HPDE6-E6E7 (cell line): ENCODE measurements around the gene COBLL1.

Experiments used
- DNase-seq: peaks from one replicate; pipeline ENCODE4 v3.0.0; 2011; ENCODE audit warnings: missing footprints; ENCODE audit errors: extremely low spot score

COBLL1 gene

DNA sequence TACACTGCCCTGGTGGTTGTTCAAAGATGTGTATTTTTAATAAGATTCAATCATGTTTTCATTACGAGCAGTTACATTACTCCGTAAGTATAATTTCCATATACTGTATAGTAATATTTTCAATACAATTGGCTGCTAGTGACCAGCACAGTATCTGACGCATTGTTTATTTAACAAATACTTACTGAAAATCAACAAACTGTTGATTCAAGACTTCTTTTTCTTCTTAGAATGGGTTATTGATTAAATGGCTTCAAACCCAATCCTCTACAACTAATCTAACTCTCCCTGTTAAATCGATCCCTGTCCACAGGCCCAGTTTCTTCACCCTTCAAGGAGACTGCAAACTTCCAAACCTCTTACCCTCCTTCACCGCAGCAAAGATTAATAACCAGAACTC lies 18.5 kb downstream of the COBLL1 start:
- no peak for DNase-seq

DNA sequence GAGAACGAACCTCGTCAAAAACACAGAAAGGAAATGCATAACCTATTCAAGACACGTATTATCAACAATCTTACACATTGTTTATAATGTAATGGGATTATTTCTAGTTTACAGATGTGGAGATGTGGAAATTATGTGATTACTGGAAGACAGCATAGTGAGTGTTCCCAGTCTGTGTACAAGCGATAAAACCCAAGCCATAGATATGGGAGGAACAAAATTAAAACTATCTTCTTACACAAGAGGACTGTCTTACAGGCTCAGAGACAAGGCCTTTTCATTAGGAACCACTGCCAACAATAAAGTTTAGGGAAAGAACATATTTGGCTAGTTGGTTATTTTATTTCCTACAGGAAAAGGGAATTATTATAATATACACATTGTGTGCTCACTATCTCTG lies 20.3 kb downstream of the COBLL1 start:
- no peak for DNase-seq

DNA sequence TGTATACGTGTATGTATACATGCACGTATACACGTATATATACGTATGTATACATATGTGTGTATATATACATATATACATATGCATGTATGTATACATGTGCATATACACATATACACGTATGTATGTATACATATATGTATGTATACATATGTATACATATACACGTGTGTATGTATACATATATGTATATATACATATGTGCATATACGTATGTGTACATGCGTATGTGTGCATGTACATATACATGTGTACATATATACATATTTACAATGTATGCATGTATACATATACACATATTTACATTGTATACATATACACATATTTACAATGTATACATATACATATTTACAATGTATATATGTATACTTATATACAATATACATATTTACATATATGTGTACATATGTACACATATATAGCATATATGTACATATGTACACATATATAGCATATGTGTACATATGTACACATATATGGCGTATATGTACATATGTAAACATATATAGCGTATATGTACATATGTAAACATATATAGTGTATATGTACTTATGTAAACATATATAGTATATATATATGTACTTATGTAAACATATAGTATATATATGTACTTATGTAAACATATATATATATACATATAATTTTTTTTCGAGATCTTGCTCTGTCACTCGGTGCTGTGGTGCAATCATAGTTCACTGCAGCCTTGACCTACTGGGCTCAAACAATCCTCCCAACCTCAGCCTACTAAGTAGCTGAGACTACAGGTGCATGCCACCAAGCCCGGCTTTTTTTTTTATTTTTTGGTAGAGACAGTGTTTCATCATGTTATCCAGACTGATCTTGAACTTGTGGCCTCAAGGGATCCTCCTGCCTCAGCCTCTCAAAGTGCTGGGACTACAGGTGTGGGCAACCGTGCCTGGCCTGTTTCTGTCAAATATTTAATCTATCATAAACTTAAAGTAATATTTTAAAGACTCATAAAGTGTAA lies 23.2 kb downstream of the COBLL1 start:
- no peak for DNase-seq

DNA sequence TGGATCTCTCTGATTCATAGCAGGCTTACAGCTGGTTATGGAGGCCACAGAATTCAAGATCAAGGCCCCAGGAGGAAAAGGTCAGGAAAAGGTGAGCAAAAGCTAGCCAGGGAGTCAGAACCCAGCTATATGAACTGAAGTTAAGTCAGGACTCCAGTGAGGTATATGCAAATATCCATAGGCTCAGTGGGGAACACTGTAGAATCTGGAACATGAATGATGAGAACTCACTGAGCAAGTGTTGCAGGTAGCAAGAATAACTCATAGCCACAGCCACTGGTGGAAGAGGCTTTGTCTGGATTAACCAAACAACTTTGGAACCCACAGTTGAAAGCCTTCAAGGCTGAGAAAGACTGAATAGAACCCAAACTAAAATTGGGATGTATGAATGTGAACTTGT lies 24.7 kb downstream of the COBLL1 start:
- no peak for DNase-seq

DNA sequence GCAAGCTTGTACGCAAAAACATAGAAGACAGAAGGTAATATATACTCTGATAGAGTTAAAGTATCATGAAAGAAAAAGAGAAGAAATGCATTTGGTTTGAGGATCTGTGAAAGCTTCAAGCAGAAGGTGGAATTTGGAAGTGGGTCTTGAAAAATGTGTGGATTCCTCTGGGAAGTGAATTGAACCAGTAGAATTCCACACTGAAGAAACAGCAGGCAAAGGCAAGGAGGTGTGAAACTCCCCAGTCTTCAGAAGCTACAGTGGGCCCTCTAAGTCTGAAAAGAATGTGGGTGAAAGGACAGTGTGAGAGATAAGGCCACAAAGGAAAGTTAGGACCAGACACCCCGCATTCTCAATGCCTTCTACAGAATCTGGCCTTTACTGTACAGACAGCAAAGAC lies 25.6 kb downstream of the COBLL1 start:
- no peak for DNase-seq

DNA sequence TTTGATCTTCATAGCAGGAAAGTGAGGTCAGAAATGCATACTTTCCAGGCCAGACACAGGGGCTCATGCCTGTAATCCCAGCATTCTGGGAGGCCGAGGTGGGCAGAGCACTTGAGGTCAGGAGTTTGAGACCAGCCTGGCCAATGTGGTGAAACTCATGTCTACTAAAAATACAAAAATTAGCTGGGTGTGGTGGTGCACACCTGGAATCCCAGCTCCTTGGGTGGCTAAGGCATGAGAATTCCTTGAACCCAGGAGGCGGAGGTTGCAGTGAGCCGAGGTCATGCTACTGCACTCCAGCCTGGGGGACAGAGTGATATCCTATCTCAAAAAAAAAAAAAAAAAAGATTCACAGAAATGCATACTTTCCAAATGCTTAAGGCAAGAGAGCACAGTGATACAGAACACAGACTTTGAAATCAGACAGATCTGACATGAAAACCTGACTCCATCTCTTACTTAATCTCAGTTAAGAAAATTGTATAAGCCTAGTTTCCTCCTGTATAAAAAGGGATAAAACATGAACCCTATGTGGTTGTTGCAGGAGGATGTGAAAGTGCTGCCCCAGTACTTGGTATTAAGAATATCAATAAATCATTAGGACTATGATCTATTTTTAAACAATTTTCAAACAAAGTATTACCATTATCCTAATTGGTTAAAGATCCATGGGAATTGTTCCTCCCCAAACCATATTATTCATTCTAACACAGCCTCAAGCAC lies 26.4 kb downstream of the COBLL1 start:
- no peak for DNase-seq

DNA sequence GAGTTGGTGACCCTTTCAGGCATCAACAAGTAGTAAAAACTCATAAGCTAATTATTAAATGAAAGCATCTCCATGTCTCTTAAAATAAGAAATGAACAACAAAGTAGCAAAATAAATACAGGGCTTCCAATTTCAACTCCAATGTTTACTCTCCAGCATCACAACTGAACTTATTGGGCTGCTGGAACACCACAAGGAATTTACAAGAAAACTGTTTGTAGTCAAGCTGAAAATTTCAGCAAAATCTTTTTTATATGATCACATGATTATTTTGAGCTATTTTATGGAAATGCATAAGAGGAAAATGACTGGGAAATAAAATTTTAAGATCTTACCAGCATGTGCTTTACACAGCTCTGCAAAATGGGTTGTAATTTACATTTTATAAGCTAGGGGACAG lies 28.1 kb downstream of the COBLL1 start:
- no peak for DNase-seq

DNA sequence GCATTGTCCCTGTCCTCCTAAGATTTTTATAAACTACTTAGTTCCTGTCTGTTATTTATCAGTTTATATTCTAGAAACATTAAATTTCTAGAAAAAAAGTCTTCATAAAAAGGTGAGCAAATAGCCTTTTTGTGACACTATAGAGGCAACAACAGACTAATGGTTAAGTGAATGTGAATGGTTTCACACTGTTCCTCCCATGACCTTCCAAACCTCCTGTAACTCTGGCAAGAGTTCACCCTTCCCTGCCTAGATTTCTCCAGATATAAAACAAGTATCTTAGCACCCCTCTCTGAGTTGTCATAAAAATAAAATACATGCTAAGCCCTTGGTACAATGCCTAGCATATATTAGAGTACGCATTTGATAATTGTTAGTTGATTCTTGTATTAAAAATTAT lies 29.2 kb downstream of the COBLL1 start:
- no peak for DNase-seq

DNA sequence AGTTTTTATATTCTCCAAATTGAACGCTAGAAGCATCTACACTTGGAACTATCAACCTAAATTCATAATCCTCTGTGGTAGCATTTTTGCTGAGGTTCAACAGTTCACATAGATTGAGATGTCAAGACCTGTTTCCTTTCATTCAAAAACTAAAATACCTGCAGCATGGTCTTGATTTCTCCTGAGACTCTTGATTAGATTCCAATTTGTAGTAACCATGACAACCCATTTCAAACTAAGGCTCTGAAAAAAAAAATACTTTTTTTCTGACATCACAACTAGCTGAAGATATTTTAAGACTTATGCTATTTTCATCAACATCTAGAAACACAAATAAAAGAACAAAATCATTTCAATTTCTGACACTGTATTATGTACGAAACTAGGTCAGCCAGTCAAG lies 29.8 kb downstream of the COBLL1 start:
- DNase-seq = no peak

DNA sequence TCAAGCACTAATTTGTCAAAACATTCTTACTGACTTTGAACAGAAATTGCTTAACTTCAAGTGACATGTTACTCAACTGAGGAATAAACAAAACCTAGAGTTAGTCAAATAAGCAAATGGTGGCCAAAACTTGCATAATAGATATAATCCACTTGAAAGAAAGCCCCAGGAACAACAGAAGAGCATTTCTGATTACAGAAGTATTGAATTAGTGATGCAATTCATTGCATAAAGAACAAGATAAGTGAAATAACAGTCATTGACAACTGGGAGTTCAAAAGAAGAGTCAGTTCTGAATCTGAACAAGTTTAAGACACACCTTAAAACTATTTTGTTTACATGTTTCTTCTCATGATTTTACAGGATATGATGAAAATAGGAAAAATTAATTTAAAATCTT lies 30.8 kb downstream of the COBLL1 start:
- no peak for DNase-seq

DNA sequence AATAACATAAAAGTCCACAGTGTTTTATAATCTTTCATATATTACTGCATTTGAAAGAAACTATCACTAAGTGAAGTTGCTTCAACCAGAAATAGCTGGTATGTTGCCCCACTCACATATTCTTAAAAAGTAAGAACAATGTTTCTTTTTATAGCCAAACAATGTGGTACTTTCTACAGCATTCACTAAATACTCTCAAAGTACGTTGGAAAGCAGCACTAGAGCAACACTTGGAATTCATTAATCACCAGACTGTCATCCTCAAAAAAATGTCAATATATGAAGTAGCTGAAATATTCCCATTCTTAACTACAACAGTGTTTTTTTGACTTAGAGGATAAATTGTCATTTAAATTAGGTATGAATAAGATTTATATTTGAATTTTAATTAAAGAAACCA lies 32.8 kb downstream of the COBLL1 start:
- no peak for DNase-seq

DNA sequence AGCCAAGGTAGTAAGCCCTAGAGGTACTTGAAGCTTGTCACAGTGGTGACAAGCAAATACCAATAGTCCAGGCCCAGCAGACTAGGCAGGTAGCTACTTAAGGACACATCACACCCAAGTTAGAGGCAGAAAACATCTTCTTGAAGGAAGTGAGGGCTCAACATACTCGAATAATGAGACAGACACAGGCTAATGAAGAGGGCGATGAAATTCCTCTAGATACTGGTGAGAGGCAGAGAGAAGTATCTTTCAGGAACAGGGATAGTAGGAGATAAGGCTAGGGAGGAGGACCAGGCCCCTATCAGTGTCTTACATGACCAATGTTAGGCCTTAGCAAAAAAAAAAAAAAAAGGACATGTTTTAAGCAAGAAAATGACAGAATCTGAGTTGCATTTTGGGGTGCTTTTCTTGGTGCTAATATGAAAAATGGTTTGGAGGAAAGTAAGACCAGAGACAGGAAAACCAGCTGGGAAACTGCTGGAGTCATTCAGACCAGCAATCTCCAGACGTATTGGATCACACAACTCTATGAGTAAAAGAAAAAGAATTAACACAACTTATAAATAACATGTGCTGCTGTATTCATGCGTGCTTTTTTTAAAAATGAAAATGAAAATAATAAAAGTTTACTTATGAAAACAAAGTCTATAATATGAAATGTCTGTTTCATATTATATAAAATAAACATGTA lies 37.7 kb downstream of the COBLL1 start:
- no peak for DNase-seq

DNA sequence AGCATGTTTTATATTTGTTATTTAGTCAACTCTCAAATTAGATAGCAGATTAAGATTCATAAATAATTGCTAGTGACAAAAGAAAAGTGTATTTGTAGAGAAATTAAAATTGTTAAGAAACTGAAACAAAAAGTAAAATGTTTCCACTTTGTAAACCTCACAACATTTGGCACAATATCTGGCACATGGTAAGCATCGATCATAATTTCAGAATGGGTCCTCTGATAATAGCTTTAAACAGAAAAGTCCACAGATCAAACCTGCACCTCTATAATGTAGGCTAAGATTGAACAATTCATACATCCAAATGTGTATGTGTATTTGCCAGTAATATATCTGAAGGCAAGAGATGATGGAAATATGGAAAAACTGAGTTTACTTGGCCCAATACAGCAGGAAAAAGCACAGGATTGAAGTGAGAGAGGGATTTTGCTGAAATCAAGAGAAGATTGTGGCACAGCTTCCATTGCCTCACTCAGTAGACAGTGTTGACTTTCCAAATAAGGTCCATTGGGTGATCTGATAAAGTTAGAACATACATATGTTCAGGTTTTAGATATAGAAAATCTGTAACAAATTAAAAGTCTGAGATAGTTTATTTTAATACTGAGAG lies 39.4 kb downstream of the COBLL1 start:
- no peak for DNase-seq

DNA sequence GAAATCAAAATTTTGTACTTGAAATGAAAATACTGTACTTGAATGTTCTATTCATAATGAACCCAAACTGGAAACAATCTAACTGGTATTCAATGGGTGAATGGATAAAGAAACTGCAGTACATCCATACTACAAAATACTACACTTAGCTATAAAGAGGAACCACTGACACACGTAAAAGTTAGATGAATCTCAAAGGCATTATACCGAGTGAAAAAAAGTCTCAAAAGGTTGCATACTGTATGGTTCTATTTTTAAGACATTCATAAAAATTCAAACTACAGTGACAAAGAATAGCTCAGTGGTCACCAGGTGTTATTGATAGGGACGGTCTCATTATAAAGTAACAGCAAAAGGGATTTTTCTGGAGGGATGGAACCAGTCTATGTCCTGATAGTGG lies 41.1 kb downstream of the COBLL1 start:
- no peak for DNase-seq

DNA sequence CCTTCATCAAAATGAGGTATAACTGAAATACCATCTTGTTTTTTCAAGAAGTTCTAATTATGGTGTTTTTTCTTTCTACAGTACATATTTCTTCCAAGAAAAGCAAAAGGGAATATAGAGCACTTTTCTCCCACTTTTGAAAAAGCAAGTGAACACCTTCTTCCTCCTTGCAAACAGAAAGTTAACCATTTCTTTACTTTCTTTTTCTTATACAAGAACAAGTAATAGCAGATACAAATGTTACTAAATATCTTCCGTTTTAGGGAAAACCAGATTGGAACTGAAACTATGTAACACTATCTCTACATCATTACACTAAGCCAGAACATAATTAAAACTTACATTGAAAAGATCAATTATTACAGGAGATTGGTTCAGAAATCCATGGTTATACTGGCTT lies 44.0 kb downstream of the COBLL1 start:
- DNase-seq = no peak

DNA sequence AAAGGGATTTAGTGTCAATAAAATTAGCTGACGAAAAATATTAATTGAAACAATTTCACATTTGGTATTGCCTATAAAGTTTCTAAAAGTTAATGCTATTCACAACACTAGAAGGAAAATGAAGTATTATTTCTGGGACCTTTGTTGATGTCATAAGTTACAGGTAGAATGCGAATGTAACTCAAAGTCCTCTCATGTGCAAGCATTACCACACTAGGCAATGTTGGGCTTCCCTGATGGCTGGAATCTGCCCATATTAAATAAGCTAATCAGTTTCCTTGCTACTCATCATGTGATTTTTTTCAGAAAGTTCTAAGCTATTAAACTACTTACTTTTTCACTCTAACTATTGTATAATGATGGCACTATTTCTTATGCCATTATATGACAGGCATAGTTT lies 44.6 kb downstream of the COBLL1 start:
- DNase-seq = no peak

DNA sequence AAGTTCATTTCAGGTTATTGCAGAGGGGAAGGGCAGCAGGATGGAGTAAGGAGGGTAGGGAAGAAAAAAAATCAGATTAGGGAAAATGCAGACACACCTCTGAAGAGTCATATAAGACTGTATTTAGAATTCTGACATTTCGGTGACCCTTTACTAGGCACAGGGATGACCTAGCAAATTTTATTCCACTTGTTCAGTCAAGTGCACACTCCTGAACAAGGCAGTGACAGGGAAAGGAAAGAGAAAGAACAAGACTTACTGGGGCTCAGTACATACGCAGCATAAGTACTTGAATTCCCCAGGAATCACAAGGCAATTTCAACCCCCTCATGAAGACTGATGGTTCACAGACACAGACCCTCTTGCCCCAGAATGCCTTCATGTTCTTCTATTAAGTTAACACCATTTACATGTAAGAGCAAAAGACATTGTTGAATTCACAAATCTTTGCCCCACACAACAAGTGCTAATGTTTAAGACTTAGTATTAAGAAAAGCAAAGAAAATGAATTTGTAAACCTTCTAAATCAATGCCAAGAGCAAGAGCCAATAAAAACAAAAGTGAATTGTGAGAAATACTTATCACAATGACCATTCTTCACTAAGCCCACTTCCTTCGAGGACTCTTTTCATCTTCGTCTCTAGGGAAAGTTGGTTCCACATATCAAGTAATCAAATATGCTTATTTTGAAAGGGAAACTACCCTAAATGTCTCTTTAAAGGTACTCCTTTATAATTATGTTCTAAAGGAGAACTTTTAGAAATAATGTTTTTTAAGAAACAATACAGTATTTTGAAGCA lies 47.0 kb downstream of the COBLL1 start:
- DNase-seq = no peak

DNA sequence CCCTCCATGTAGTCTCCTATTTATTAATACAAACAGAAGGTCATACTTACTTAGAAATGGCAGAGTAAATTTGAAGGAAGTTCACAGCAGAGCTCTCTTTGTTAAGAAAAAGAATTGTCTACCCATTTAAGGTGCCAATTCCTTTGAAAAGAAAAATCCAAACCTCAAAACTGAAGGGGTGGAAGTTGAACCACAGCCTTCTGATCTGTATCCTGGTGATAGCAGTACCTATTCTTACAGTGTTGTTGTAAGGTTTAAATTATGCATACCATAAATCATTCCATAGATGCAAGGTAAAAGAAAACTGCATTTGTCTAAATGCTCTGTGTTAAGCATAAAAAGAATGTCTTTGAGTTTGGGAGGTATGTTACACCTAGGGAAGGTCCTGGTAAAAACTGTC lies 47.6 kb downstream of the COBLL1 start:
- no peak for DNase-seq

DNA sequence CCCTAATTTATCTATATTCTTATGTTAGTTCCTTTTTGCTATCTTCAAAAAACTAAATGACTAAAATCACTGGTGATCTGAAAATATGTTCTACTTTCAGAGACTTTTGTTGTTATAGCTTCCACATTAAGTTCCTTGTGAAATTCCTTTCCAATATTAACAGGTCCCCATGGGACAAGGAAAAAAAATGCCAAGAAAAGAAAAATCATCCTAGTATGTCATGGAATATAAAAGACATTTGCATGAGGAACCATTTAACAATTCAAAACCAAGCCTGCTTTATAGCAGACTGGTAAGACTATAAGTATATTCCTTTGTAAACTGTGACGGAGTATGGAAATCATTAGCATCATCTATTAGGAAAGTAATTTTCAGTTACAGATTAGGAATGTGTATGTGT lies 48.1 kb downstream of the COBLL1 start:
- DNase-seq = no peak

DNA sequence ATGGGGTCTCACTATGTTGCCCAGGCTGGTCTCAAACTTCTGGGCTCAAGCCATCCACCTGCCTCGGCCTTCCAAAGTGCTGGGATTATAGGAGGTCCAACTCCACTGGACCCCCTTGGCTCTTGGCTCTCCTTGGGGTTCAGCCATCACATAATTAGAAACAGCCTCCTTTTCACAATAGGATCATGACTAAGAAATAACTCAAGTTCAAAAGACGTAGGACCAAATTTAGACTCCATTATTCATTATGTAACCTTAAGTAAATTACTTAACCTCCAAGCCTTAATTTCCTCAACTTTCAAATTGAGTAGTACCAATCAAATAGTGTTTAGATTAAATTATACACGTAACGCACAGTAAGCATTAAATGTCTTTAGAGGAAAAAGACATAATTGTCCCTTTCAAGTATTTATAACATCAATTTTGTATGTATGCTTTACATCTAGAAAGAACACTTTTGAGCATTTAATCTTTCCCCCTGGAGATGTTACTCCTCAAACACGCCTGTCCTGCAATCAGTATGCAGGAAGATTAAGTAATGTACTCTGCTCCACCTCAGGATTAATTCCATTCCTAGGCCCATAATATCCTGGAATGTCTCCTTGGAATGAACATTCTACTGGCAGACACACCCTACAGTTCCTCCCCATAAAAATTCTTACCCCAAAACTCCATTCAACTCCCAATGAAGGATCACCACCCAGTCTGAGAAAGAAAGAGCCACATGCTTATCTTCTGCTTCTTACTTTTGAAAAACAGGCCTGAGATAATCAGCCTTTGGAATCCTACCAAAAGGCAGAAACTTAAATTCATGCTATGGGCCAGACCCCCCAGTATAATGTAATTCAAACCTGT lies 49.1 kb downstream of the COBLL1 start:
- no peak for DNase-seq
